GM12878 (cell line): ENCODE measurements around the gene HTT-AS. TPM values are rescaled to one million over a fixed set of nuclear protein-coding genes. Genes with fewer than 3 reads are reported as not detected.

Experiments used
- EP300 ChIP-seq, 2 experiments: fragments of 150-350 bp in 1 of 2; IDR thresholded peaks; 2 replicates each; pipeline ENCODE4 v1.6.1; 2011 to 2012; ENCODE audit warnings: low read depth in 2 of 2, low read length in 2 of 2, borderline replicate concordance in 1 of 2, improper control_type of control experiment in 1 of 2, inconsistent platforms in 1 of 2; ENCODE audit not compliant: control insufficient read depth in 1 of 2
- IKZF2 ChIP-seq, 2 experiments: fragments of 450-650 bp; IDR thresholded peaks; 2 replicates each; pipeline ENCODE4 v1.6.1; 2017; ENCODE audit warnings: mild to moderate bottlenecking in 2 of 2, moderate library complexity in 2 of 2
- IRF3 ChIP-seq: fragments of 450-650 bp; IDR thresholded peaks from 2 replicates; pipeline ENCODE4 v1.6.1; 2014; ENCODE audit warnings: mild to moderate bottlenecking
- IRF4 ChIP-seq: IDR thresholded peaks from 2 replicates; pipeline ENCODE4 v1.6.1; 2011; ENCODE audit warnings: low read depth, low read length
- IRF5 ChIP-seq: fragments of 450-650 bp; IDR thresholded peaks from 2 replicates; pipeline ENCODE4 v1.6.1; 2017; ENCODE audit warnings: borderline replicate concordance
- KAT2A ChIP-seq: conservative IDR thresholded peaks from 2 replicates; pipeline ENCODE4 v1.6.1; 2011; ENCODE audit warnings: low read depth, low read length; ENCODE audit not compliant: control insufficient read depth
- NRF1 ChIP-seq: conservative IDR thresholded peaks from 2 replicates; pipeline ENCODE4 v1.6.1; 2011; ENCODE audit warnings: mild to moderate bottlenecking, low read depth, low read length, improper control_type of control experiment
- PAX5 ChIP-seq: IDR thresholded peaks from 2 replicates; pipeline ENCODE4 v1.6.1; 2011; ENCODE audit warnings: low read depth, low read length, borderline replicate concordance
- PML ChIP-seq: IDR thresholded peaks from 2 replicates; pipeline ENCODE4 v1.6.1; 2012; ENCODE audit warnings: low read length, inconsistent platforms
- POU2F2 ChIP-seq: IDR thresholded peaks from 3 replicates; pipeline ENCODE4 v1.6.1; 2011; ENCODE audit warnings: low read depth, mild to moderate bottlenecking, low read length, borderline replicate concordance
- RAD51 ChIP-seq: fragments of 450-650 bp; IDR thresholded peaks from 2 replicates; pipeline ENCODE4 v1.6.1; 2016; ENCODE audit warnings: moderate library complexity, mild to moderate bottlenecking, inconsistent platforms
- SIN3A ChIP-seq: IDR thresholded peaks from 2 replicates; pipeline ENCODE4 v1.6.1; 2012; ENCODE audit warnings: low read depth, low read length, improper control_type of control experiment
- SMAD5 ChIP-seq: IDR thresholded peaks from 2 replicates; pipeline ENCODE4 v1.6.1; 2016; ENCODE audit warnings: antibody characterized with exemption, low read depth
- STAT1 ChIP-seq: fragments of 450-650 bp; conservative IDR thresholded peaks from 2 replicates; pipeline ENCODE4 v1.6.1; 2014; ENCODE audit warnings: antibody characterized with exemption, mild to moderate bottlenecking
- TBL1XR1 ChIP-seq: IDR thresholded peaks from 2 replicates; pipeline ENCODE4 v1.6.1; 2012; ENCODE audit warnings: low read depth, low read length, improper control_type of control experiment
- USF1 ChIP-seq: IDR thresholded peaks from 2 replicates; pipeline ENCODE4 v1.6.1; 2011; ENCODE audit warnings: borderline replicate concordance, low read depth, mild to moderate bottlenecking, moderate library complexity, mixed read lengths, low read length; ENCODE audit not compliant: insufficient read depth; ENCODE audit errors: extremely low read length
- YY1 ChIP-seq: IDR thresholded peaks from 2 replicates; pipeline ENCODE4 v1.6.1; 2011; ENCODE audit warnings: low read depth, mild to moderate bottlenecking, low read length
- ZNF217 ChIP-seq: fragments of 450-650 bp; IDR thresholded peaks from 2 replicates; pipeline ENCODE4 v1.6.1; 2017; ENCODE audit warnings: antibody characterized with exemption, mild to moderate bottlenecking
- ZNF274 ChIP-seq: IDR thresholded peaks from one replicate; pipeline ENCODE4 v1.8.0; 2011; ENCODE audit not compliant: insufficient read length, insufficient read depth
- polyA plus RNA-seq, 11 experiments: library from polyadenylated mRNA; depleted of rRNA in 4 of 11; unstranded in 6 of 11; stranded (reverse) in 5 of 11; fragments of >200 nt; fragmentation: Nextera tagmentation in 4 of 11; fragmentation: Illumina TruSeq in 1 of 11; extraction: Ambion mirVana in 4 of 11; extraction: Trizol in 1 of 11; gene quantifications; 1 replicate in 1 of 11; 2 replicates in 10 of 11; pipeline versions ENCODE4 v1.2.1 to v1.2.3, GENCODE V29; 2011 to 2016; ENCODE audit warnings: inconsistent platforms in 2 of 11, missing spikeins in 2 of 11, low read depth in 1 of 11
- total RNA-seq, 4 experiments: library from RNA; depleted of rRNA in 3 of 4; stranded (reverse); fragments of >200 nt in 3 of 4; fragmentation: Illumina TruSeq in 1 of 4; extraction: Trizol in 1 of 4; gene quantifications; 2 replicates each; pipeline versions ENCODE4 v1.2.1 to v1.2.3, GENCODE V29; 2013 to 2021

The HTT-AS gene
- total and polyA plus RNA-seq, 10 of the 15 experiments (the other 5 are each of a cell fraction or from before 2014, with no cell fraction given), result not detected

GRCh38 chr4:3074846-3075651 lies 711 bp upstream of the HTT-AS start (continued):
- TF ChIP-seq ZNF274, result no peak
- TF ChIP-seq PML, result no peak
- no peak for TF ChIP-seq EP300 (IDR thresholded peaks at IDR 0.05; ENCODE audit: borderline replicate concordance in 1 of 2, control insufficient read depth in 1 of 2, low read depth in 2 of 2, low read length in 2 of 2)
- TF ChIP-seq TBL1XR1, result no peak
- no peak for TF ChIP-seq IRF5
- TF ChIP-seq IKZF2 (IDR thresholded peaks at IDR 0.05), result no peak
- TF ChIP-seq IRF3, result no peak
- no peak for TF ChIP-seq KAT2A
- TF ChIP-seq USF1, result no peak
- no peak for TF ChIP-seq ZNF217
- no peak for TF ChIP-seq IRF4
- TF ChIP-seq NRF1, result no peak
- peak; percentile 83; the same call in 1 of the 2 replicates for TF ChIP-seq SMAD5
- TF ChIP-seq STAT1, result 0 out of 2 replicates have a peak, but pooled peaks have one; percentile 20
- peak; percentile 48; the same call in 1 of the 2 replicates for TF ChIP-seq YY1
- no peak for TF ChIP-seq RAD51
- TF ChIP-seq POU2F2, result peak; percentile 51; the same call in 1 of the 3 replicates
- no peak for TF ChIP-seq PAX5
- TF ChIP-seq SIN3A, result peak; percentile 48; the same call in 1 of the 2 replicates
